HG02870 (cell line): ENCODE measurements around the gene SPDYE16.
A peak's percentile ranks its signal among the peaks of the same experiment; 100 is the strongest.
"Not testable (repeated sequence)": the region's sequence is repeated elsewhere in the genome, so short reads cannot be mapped to it uniquely, and the experiment has no call there.

Source experiments
- ATAC-seq: cut with Tn5 transposase; IDR thresholded peaks from one replicate; pipeline ENCODE4 v1.9.1; 2021; ENCODE audit warnings: mild to moderate bottlenecking, moderate library complexity; ENCODE audit not compliant: unreplicated experiment

SPDYE16 gene

GRCh38 chr7:76543197-76543596 is at the start of gene SPDYE16:
Gene SPDYE16, minus strand, starts transcription at chr7:76543297. Its CDS starts 1,838 bp downstream, at chr7:76541459.
- not testable (repeated sequence) for ATAC-seq

- ATAC-seq, result not testable (repeated sequence)
Observed at GRCh38 chr7:76592694-76593093, 49.6 kb upstream of the SPDYE16 start.

GRCh38 chr7:76591602-76592304 is 48.7 kb upstream of the SPDYE16 start:
- peak; percentile 83 for ATAC-seq

GRCh38 chr7:76591033-76591432 is 47.9 kb upstream of the SPDYE16 start:
- not testable (repeated sequence) for ATAC-seq

GRCh38 chr7:76588586-76588985 is 45.5 kb upstream of the SPDYE16 start:
- ATAC-seq, result not testable (repeated sequence)

GRCh38 chr7:76586585-76587315 is 43.7 kb upstream of the SPDYE16 start:
- ATAC-seq, result not testable (repeated sequence)

- ATAC-seq, result not testable (repeated sequence)
Observed at GRCh38 chr7:76583636-76584281, 40.7 kb upstream of the SPDYE16 start.

- ATAC-seq, result not testable (repeated sequence)
Observed at GRCh38 chr7:76582848-76583631, 39.9 kb upstream of the SPDYE16 start.

- ATAC-seq, result not testable (repeated sequence)
Observed at GRCh38 chr7:76575919-76576655, 33.0 kb upstream of the SPDYE16 start.

GRCh38 chr7:76575431-76575830 is 32.3 kb upstream of the SPDYE16 start:
- not testable (repeated sequence) for ATAC-seq

- not testable (repeated sequence) for ATAC-seq
Observed at GRCh38 chr7:76572296-76572695, 29.2 kb upstream of the SPDYE16 start.

- not testable (repeated sequence) for ATAC-seq
Observed at GRCh38 chr7:76570324-76570775, 27.3 kb upstream of the SPDYE16 start.

GRCh38 chr7:76568742-76569141 is 25.6 kb upstream of the SPDYE16 start:
- not testable (repeated sequence) for ATAC-seq

GRCh38 chr7:76567753-76568152 is 24.7 kb upstream of the SPDYE16 start:
- not testable (repeated sequence) for ATAC-seq

- ATAC-seq, result not testable (repeated sequence)
Observed at GRCh38 chr7:76567311-76567710, 24.2 kb upstream of the SPDYE16 start.

- not testable (repeated sequence) for ATAC-seq
Observed at GRCh38 chr7:76565001-76565400, 21.9 kb upstream of the SPDYE16 start.

- ATAC-seq, result not testable (repeated sequence)
Observed at GRCh38 chr7:76561342-76561741, 18.2 kb upstream of the SPDYE16 start.

- not testable (repeated sequence) for ATAC-seq
Observed at GRCh38 chr7:76560157-76560556, 17.1 kb upstream of the SPDYE16 start.

- not testable (repeated sequence) for ATAC-seq
Observed at GRCh38 chr7:76559685-76560084, 16.6 kb upstream of the SPDYE16 start.

- not testable (repeated sequence) for ATAC-seq
Observed at GRCh38 chr7:76551992-76552391, 8.9 kb upstream of the SPDYE16 start.
